Stimulated activated naive CD8-positive, alpha-beta T cell treated with anti-CD3 and anti-CD28 coated beads, Interleukin-15, Interleukin-2, amounts not matched to agents 100 U/mL and 50 U/mL, for 24 hours (primary cell): ENCODE data around the gene FRMD6.
"Not testable (repeated sequence)": the region's sequence is repeated elsewhere in the genome, so short reads cannot be mapped to it uniquely, and the experiment has no call there.

ENCODE experiments used
- ATAC-seq: fragments of 150-1000 bp; cut with Tn5 transposase; one replicate; pipeline ENCODE4 v1.10.0; 2021
- DNase-seq: peaks from one replicate; pipeline ENCODE4 v3.0.0; 2021

Gene FRMD6

DNA sequence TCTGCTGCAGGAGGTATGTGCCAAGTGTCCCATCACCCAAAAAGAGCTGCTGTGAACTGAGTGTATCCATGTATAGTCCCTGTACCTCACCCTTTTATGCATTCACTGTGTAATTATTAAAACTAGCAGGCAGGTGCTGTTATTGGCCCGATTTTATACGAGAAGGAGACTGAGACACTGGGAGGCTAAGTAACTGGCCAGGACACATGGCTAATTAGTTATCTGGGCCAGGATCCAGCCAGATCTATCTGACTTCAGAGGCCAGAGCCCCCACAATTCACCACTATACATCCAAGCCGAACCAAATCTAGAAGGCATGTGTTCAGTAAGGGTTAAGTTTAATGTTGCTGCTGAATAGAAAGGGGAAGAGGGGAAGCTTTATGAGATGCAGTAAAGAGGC lies 73.4 kb downstream of the FRMD6 start:
- DNase-seq: no peak
- ATAC-seq: no peak

DNA sequence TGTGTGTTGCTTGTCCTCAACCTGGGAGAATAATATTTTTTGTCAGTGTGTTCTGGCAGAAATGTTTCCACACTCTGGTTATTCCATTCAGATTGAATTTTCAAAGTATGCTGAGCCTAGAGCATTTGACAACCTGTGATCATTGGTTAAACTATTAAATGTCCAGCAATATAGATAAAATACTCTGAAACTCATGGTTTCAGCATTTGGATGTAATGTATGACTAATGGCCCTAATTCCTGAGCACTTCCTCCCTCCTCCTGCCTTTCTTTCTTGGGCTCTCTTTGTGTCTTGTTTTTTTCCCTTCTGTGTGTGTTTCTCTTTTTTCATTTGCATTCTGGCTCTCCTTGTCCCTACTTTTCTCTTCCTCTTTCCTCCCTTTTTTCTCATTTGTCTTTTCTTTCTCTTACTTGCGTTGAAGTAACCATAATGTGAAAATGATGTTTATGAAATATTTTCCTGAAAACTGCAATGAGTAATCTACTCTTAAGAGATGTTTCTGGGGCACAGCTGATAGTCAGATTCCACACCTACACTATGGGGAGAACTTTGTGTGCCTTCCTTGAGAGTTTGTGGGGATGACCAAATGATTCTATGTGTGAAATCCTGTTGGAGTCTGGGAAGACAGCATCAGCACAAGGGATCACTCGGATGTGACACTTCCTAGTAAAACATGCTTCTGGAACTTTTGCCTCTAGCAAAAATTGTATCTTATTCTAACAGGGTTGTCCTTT lies 74.6 kb downstream of the FRMD6 start:
- no peak for ATAC-seq

DNA sequence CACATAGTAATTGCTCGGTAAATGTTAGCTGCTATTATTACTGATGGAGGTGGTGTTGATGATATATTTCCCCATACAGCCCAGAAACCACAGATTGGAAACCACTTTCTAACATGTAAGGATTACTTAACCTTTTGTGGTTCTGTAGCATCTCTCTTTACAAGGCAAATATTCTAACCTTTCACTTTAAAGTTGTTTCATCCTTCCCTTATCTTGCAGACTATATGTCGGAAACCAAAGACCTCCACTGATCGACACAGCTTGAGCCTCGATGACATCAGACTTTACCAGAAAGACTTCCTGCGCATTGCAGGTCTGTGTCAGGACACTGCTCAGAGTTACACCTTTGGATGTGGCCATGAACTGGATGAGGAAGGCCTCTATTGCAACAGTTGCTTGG lies 75.8 kb downstream of the FRMD6 start:
- no peak for DNase-seq
- ATAC-seq: no peak

More for the DNA sequence above, 74.6 kb downstream of the FRMD6 start:
- no peak for DNase-seq

DNA sequence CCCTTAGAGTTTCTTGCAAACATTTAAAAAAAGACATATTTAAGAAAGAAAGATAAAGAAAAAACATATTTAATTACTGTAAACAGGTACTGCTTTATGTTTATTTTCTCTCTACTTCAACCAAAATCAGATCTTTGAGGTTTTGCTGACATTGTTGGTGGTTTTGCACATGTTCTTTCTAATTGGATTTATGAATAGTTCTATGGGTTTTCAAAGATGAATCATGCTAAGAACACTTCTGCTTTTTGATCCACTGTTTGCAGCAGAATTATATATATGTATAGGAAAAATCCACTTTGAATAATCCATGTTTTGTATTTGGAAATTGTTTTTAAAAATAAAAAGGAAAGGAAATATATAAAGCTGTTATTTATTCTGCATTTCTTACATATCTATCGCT lies 78.4 kb downstream of the FRMD6 start:
- DNase-seq (no peak), ATAC-seq (no peak)

GRCh38 chr14:51730684-51731083 lies 79.0 kb downstream of the FRMD6 start:
- no peak for ATAC-seq
- no peak for DNase-seq

- no peak for DNase-seq
- no peak for ATAC-seq
These were observed 80.9 kb downstream of the FRMD6 start for GRCh38 chr14:51732494-51733112.

GRCh38 chr14:51733147-51733546 lies 81.4 kb downstream of the FRMD6 start:
- ATAC-seq (no peak), DNase-seq (no peak)

GRCh38 chr14:51735851-51736250 lies 84.1 kb downstream of the FRMD6 start:
- DNase-seq: no peak
- no peak for ATAC-seq

DNA sequence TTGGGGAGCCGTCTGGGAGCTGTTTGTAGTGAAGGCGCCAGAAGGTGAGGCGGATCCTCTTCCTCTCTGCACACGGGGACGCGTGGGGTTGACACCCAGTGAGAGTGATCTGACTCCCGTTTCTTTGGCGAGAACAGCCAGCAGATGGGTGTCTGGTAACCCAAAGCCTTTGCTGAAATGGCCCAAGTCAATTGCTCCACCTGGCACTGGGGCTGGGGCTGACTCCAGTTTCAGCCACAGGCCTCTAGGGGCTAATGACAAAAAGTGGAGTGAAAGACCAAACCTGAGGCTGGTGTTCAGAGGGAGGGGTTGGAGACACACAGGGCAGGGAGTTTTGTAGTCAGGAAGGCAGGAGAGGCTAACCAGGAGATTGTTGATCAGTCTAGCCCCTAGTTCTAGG lies 87.0 kb downstream of the FRMD6 start:
- no peak for ATAC-seq
- DNase-seq: no peak

GRCh38 chr14:51743588-51744000 lies 91.9 kb downstream of the FRMD6 start:
- ATAC-seq (peak; percentile 40), DNase-seq (no peak)

DNA sequence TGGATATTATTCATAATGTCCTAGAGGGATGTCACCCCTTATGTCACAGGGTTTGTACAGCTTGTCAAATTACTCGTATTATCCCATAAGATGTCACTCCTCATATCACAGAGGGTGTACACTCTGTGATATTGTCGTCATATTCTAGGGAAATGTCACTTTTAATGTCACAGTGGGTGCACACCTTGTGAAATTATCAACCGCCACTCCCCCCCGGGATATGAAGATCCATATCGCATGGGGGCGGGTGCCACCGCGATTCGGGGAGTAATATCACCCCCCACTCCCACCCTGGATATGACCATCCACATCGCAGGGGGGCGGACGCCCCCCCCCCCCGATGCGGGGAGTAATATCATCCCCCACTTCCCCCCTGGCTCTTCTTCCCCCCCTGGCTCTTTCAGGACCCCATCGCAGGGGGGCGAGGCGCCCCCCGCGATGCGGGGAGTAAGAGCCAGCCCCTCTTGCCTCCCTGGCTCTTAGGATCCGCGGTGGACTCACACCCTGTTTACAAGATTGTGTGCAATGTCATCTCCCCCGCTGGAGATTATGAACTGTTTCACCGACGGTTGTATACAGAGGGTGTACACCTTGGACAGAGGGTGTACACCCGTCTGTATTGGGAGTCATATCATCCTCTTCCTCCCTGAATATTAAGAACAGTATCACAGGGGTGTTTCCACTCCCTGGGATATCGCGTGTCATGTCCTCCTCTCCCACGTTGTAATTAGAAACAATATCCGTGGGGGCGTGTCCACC lies 92.8 kb downstream of the FRMD6 start:
- DNase-seq (no peak), ATAC-seq (no peak)

GRCh38 chr14:51746823-51747222 lies 95.1 kb downstream of the FRMD6 start:
- ATAC-seq, DNase-seq: not testable (repeated sequence)

- DNase-seq (no peak), ATAC-seq (no peak)
These were observed 98.8 kb downstream of the FRMD6 start for GRCh38 chr14:51750542-51750941.

GRCh38 chr14:51751611-51752345 lies 100.1 kb downstream of the FRMD6 start:
- peak; percentile 41 for DNase-seq
- ATAC-seq: not testable (repeated sequence)

- DNase-seq, ATAC-seq: not testable (repeated sequence)
These were observed 106.0 kb downstream of the FRMD6 start for GRCh38 chr14:51757756-51758155.

GRCh38 chr14:51759950-51760349 lies 108.2 kb downstream of the FRMD6 start:
- ATAC-seq: no peak

GRCh38 chr14:51765726-51766125 lies 114.0 kb downstream of the FRMD6 start:
- not testable (repeated sequence) for ATAC-seq, DNase-seq

More at GRCh38 chr14:51759950-51760349, 108.2 kb downstream of the FRMD6 start:
- DNase-seq: no peak

DNA sequence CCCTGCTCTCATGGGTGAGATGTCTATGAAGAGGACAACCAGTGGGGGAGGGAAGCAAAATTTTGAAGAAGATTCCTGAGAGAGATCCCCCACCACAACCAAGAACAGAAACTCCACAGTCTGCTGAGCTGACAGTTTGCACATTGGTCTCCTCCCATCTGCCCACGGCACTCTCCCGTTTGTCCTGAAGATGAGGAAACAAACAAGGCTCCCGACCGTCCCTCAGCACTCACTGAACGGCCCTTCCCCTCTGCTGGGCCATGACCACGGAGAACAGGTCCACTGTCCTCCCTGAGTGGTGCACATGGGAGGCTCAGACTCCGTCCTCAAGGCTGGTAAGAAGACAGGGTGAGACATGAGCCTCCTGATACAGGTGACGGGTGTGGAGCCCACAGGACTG lies 114.9 kb downstream of the FRMD6 start:
- not testable (repeated sequence) for DNase-seq, ATAC-seq

- ATAC-seq, DNase-seq: not testable (repeated sequence)
These were observed 117.6 kb downstream of the FRMD6 start for GRCh38 chr14:51769261-51769660.

- DNase-seq: no peak
These were observed 122.5 kb downstream of the FRMD6 start for GRCh38 chr14:51774209-51774608.

GRCh38 chr14:51776102-51776894 lies 124.6 kb downstream of the FRMD6 start:
- ATAC-seq: peak; percentile 75
- peak; percentile 35 for DNase-seq

More at GRCh38 chr14:51774209-51774608, 122.5 kb downstream of the FRMD6 start:
- ATAC-seq: no peak
